ENCODE data around the gene CRADD.
"Not testable (repeated sequence)": the region's sequence is repeated elsewhere in the genome, so short reads cannot be mapped to it uniquely, and the experiment has no call there.

CRADD gene

DNA sequence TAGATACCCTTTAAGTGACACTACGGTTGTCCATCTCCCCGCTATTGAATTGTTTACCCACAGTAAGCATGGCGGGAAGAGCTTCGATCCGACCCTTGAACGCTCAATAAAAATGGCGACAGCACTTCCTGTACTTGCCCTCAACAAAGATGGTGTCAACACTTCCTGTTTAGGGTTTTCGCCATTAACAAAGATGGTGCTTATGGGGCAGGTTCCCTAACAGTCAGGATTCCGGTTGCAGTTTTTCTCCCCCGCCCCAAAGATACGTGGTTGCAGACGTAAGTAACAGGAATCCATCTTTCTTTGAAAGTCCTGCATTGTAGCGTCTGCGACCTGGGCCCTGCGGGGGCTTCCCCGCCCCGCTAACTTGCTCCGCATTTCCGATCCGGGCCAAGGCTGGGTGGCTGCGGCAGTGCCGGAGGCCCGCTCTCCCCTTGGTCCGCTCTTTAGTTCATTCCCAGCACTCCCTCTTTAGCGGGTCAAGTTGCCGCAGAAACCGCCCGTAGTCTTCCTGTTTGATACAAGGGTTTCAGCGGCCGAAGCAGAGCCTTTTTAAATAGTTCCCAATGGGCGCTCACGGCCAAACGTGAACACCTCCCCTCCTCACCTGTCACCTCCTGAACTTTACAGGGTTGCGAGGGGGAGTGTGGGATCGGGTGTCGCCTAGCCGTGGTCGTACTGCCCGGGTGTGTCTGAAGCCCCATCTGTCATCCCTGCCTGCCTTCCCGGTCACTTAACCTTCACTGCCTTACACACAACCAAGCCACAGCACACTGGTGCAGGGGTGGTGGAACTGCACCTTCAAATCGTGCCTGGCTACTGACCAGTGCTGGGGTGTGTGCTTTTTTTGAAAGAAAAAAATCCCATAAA is at the start of gene CRADD:
Gene CRADD (plus strand): TSS at position 181 of the 870 bp plus-strand sequence.
- DNase-seq = peak; percentile 77
- ATAC-seq = peak; percentile 96
- no peaks in the 10 kb centered on the region for H3K36me3 Mint-ChIP-seq (ENCODE audit: low read depth)
- H3K27ac Mint-ChIP-seq = peak within 1 kb of the TSS; percentile 99
- peaks cover 6% of the 10 kb centered on the region for H3K9me3 Mint-ChIP-seq
- H3K27me3 Mint-ChIP-seq = peaks cover 12% of the 10 kb centered on the region
- peak within 1 kb of the TSS; percentile 95 for H3K4me3 Mint-ChIP-seq
- peaks cover 32% of the 10 kb centered on the region for H3K4me1 Mint-ChIP-seq

DNA sequence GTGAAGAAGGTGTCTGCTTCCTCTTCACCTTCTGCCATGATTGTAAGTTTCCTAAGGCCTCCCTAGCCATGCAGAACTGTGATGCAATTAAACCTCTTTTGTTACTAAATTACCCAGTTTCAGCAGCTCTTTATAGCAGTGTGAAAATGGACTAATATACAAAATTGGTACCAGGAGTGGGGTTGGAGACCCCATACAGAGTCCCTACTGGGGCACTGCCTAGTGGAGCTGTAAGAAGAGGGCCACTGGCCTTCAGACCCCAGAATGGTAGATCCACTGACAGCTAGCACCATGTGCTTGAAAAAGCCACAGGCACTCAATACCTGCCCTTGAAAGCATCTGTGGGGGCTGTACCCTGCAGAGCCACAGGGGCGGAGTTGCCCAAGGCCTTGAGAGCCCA is 44.8 kb upstream of the CRADD start:
- no peaks in the 10 kb centered on the region for H3K4me1 Mint-ChIP-seq
- DNase-seq (no peak), ATAC-seq (no peak)
- no peak overlapping the region for H3K4me3 Mint-ChIP-seq
- H3K27ac Mint-ChIP-seq = no peak overlapping the region
- H3K36me3 Mint-ChIP-seq (ENCODE audit: low read depth) = peaks cover 3% of the 10 kb centered on the region
- H3K9me3 Mint-ChIP-seq = peaks cover 9% of the 10 kb centered on the region
- peaks cover 9% of the 10 kb centered on the region for H3K27me3 Mint-ChIP-seq

DNA sequence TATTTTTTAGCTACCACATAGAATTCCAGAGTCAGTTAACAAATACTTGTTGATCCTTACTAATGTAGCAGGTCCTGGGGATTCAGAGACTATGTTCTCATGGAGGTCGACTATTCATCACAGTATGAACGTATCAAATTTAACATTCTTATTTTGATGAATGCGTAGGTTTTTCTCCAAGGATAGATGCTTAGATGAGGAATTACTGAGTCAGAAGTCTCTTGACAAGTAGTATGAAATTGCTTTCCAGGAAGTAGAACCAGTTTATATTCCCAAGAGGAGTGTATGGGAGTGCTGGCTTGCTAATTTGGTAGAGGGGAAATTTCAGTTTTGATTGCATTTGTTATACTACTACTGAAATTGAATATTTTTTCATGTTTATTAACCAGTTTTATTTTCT is 42.8 kb upstream of the CRADD start:
- no peak for DNase-seq
- Mint-ChIP-seq H3K4me3 (no peak overlapping the region), H3K9me3 (peaks cover 9% of the 10 kb centered on the region), H3K27ac (no peak overlapping the region), H3K36me3 (ENCODE audit: low read depth) (peaks cover 3% of the 10 kb centered on the region), H3K4me1 (no peaks in the 10 kb centered on the region), H3K27me3 (peaks cover 22% of the 10 kb centered on the region)
- ATAC-seq = no peak

DNA sequence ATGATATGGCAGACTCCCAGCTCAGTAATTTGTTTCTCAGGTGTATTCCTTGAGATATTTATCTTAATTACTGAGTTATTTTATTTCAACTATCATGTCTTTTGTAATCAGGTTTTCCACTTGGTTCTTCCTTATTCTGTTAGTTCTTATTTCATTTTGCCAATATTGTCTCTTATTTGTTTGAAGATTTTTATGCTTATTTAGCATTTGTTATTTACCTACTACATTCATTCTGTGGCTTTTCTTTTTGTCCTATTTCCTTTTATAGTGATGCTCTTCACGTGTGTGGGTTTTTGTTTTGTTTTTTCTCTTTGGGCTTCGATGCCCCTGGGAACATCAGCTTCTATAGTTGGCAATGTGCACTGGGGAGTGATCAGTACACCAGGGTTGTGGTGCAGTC is 40.5 kb upstream of the CRADD start:
- DNase-seq = no peak
- H3K9me3 Mint-ChIP-seq = peaks cover 9% of the 10 kb centered on the region
- peaks cover 3% of the 10 kb centered on the region for H3K36me3 Mint-ChIP-seq (ENCODE audit: low read depth)
- peaks cover 28% of the 10 kb centered on the region for H3K27me3 Mint-ChIP-seq
- no peak overlapping the region for H3K27ac Mint-ChIP-seq
- no peaks in the 10 kb centered on the region for H3K4me1 Mint-ChIP-seq
- no peak overlapping the region for H3K4me3 Mint-ChIP-seq
- ATAC-seq = no peak

DNA sequence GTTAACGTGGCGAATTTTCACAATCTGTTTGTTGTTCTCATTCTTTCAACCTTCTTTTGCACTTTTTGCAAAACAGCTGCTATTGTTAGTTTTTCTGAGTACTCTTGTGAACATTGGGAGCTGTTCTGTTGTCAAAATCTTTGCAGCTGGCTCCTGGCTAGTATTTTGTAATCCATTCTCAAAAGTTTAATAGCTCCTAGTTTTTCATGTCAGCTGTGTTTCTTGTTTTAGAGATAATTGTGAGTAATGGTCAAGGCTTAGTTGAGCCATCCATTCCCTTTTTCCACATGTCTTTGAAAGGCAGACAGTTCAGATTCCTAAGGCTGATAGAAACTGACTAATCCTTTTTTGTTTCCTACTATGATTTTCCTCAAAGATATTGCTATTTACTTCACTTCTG is 39.1 kb upstream of the CRADD start:
- Mint-ChIP-seq H3K9me3 (no peaks in the 10 kb centered on the region), H3K27me3 (peaks cover 31% of the 10 kb centered on the region), H3K4me1 (no peaks in the 10 kb centered on the region), H3K36me3 (ENCODE audit: low read depth) (no peaks in the 10 kb centered on the region), H3K4me3 (no peak overlapping the region), H3K27ac (no peak overlapping the region)
- ATAC-seq (no peak), DNase-seq (no peak)

DNA sequence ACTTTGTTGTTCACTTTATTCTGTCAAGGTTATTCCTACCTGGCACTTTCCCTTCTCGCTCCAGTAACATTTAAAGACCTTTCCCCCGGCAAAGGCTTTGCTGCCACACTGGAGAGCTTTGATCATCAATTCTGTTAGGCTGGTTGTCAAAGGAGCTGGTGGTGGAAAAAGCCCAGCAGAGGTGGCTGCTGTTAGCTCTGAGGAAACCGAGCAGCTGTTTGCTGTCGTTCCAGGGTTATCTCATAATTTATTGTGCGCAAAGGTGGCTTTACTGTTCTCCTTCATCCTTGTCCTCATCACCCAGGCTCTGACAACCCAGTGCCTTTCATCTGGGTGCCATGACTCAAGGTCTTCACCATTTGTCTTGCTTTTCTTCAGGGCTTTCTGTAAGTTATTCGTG is 38.2 kb upstream of the CRADD start:
- Mint-ChIP-seq H3K4me1 (no peaks in the 10 kb centered on the region), H3K36me3 (ENCODE audit: low read depth) (no peaks in the 10 kb centered on the region), H3K9me3 (no peaks in the 10 kb centered on the region), H3K4me3 (no peak overlapping the region), H3K27me3 (peaks cover 31% of the 10 kb centered on the region), H3K27ac (no peak overlapping the region)
- no peak for DNase-seq
- ATAC-seq = no peak

DNA sequence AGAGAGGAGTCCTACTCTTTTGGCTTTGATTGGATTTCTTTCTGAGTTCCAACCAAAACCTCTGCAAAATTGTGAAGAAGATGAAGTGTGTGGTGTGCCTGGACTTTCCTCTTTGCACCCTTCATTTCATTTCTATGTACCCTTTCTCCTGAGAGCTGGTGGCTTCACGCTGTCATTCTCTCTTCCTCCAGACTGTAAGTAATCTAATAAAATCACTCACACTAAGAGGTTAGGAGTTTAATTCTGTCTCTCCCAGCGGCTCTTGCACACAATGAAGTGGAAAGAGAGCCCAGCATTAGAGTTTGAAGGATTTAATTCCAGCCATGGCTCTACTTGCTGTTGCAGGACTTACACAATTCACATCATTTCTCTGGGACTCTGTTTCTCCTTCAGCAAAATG is 37.8 kb upstream of the CRADD start:
- Mint-ChIP-seq H3K27ac (no peak overlapping the region), H3K36me3 (ENCODE audit: low read depth) (no peaks in the 10 kb centered on the region), H3K27me3 (peaks cover 31% of the 10 kb centered on the region), H3K9me3 (no peaks in the 10 kb centered on the region), H3K4me3 (no peak overlapping the region), H3K4me1 (no peaks in the 10 kb centered on the region)
- ATAC-seq = no peak
- DNase-seq = no peak

DNA sequence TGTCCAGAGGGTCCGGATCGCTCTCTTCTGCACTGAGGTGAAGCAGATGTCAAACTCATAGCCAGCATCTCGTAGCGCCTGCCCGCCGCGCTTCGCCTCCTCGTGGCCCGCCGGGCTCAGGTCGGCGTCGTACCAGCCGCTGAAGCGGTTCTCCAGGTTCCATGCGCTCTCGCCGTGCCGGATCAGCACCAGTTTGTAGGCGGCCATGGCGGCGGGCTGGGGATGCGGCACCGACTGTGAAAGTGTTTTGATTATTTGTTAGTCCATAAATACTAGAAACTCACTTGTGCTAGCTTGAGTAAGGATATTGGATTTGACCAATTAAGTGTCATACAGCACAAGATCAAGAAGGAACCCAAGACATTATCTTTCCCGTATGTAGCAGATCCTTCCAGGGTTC is 35.8 kb upstream of the CRADD start:
- not testable (repeated sequence) for H3K4me1 Mint-ChIP-seq; H3K9me3 Mint-ChIP-seq; H3K27ac Mint-ChIP-seq; DNase-seq; ATAC-seq; H3K4me3 Mint-ChIP-seq; H3K36me3 Mint-ChIP-seq (ENCODE audit: low read depth)
- H3K27me3 Mint-ChIP-seq = peaks cover 27% of the 10 kb centered on the region

DNA sequence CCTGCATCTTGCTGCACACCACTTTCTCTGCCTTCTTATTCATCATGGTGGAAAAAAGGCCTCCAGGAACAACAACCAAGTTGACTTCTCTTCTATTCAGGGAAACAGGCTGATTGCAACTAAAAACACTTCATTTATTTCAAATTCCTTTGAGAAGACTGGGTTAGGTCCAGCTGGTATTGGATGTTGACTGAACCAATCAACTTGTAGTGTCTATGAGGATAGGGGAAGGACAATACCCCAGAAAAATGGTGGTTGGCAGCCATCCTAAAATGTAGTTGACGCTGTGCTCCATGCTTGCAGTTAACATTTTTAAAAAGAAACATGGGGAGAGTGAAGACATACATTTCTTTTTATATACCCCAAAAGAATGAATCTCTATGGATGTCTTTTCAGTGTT is 34.4 kb upstream of the CRADD start:
- H3K4me3 Mint-ChIP-seq = no peak overlapping the region
- no peaks in the 10 kb centered on the region for H3K9me3 Mint-ChIP-seq
- H3K27ac Mint-ChIP-seq = no peak overlapping the region
- ATAC-seq = no peak
- no peak for DNase-seq
- H3K27me3 Mint-ChIP-seq = peaks cover 18% of the 10 kb centered on the region
- no peaks in the 10 kb centered on the region for H3K36me3 Mint-ChIP-seq (ENCODE audit: low read depth)
- H3K4me1 Mint-ChIP-seq = no peaks in the 10 kb centered on the region

DNA sequence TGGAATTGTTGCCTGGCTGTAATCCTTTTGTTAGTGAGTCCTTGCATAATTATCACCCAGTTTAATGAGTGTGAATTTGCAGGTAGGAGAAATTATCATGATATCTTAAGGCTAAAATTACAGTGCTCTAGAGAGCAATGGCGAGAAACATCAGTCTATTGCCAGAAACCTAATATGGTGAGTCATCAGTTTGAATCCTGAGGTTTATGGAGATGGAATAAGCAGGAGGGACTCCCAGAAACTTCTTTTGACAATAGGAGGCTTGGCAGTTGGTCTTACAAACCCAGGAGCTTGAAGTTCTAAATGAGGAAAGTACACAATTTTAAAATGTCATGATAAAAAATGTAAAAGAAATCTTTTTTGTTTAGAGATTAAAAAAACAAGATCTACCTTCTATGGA is 31.5 kb upstream of the CRADD start:
- Mint-ChIP-seq H3K4me3 (no peak overlapping the region), H3K36me3 (ENCODE audit: low read depth) (no peaks in the 10 kb centered on the region), H3K4me1 (no peaks in the 10 kb centered on the region), H3K9me3 (no peaks in the 10 kb centered on the region), H3K27ac (no peak overlapping the region), H3K27me3 (peaks cover 6% of the 10 kb centered on the region)
- DNase-seq (no peak), ATAC-seq (no peak)

DNA sequence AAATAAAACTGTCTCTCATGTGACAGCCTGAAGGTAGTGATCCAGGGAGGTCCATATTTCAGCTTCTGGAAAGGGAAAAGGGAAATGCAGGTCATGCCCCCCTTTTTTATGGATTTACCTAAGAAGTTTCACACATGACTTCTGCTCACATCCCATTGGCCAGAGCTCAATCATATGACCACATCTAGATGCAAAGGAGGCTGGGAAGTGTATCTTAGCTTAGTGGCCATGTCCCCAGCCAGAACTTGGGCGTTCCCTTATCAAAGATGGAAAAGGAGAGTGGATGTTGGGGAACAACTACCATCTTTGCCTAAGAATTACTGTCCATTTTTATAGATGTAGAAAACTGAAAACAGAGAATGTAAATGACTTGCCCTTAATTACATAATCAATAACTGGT is 26.5 kb upstream of the CRADD start:
- H3K36me3 Mint-ChIP-seq (ENCODE audit: low read depth) = no peaks in the 10 kb centered on the region
- peaks cover 1% of the 10 kb centered on the region for H3K27me3 Mint-ChIP-seq
- ATAC-seq = no peak
- no peaks in the 10 kb centered on the region for H3K4me1 Mint-ChIP-seq
- H3K27ac Mint-ChIP-seq = no peak overlapping the region
- H3K9me3 Mint-ChIP-seq = no peaks in the 10 kb centered on the region
- H3K4me3 Mint-ChIP-seq = no peak overlapping the region
- DNase-seq = no peak

DNA sequence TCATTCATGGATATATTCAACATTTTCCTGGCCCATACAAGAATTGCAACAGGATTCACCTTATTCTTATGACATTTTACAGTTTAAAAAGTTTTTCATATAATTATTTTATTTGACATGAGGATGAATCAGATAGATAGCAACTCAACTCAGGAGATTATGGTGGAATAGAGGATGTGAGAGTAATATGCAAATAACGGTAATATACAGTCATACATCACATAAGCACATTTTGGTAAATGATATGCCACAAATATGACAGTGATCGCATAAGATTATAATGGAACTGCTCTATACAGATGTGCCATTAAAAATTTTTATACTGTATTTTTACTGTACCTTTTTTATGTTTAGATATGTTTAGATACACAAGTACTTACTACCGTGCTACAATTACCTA is 24.1 kb upstream of the CRADD start:
- H3K36me3 Mint-ChIP-seq (ENCODE audit: low read depth) = no peaks in the 10 kb centered on the region
- peaks cover 1% of the 10 kb centered on the region for H3K27me3 Mint-ChIP-seq
- ATAC-seq = no peak
- H3K4me3 Mint-ChIP-seq = no peak overlapping the region
- no peak overlapping the region for H3K27ac Mint-ChIP-seq
- H3K9me3 Mint-ChIP-seq = no peaks in the 10 kb centered on the region
- H3K4me1 Mint-ChIP-seq = no peaks in the 10 kb centered on the region
- no peak for DNase-seq

DNA sequence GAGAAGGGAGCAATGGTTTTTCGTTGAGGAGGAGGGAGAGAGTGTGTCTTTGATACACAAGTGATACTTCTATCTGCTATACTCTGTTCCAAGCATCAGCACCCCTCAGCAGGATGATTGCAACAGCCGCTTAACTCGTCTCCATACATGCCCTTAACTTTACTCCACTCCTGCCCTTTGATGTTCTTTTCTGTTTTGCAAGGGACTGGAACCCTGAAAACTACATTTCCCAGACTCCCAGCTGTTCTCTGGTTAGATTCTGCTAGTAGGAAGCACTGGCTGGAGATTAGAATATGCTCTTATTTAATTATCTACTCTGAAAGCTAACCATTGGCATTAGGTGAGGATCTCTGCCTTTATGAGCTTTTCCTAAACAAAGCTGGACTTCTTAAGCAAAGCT is 23.5 kb upstream of the CRADD start:
- no peaks in the 10 kb centered on the region for H3K4me1 Mint-ChIP-seq

DNA sequence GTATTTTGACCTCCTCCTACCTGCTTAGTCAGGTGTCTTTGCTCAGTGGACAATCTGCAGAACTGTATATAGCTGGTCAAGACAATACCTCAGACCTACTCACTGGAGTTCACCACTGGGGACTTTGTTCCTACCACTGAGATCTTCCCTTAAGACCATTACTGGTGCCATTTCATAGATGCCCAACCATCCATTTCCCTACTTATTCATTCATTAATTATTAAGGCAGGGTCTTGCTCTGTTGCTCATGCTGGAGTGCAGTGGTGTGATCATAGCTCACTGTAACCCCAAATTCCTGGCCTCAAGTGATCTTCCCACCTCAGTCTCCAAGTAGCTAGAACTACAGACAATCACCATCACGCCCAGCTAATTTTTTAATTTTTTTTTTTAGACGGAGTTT is 22.8 kb upstream of the CRADD start:
- Mint-ChIP-seq H3K4me1 (no peaks in the 10 kb centered on the region), H3K9me3 (no peaks in the 10 kb centered on the region), H3K27ac (no peak overlapping the region), H3K36me3 (ENCODE audit: low read depth) (no peaks in the 10 kb centered on the region), H3K27me3 (peaks cover 1% of the 10 kb centered on the region), H3K4me3 (no peak overlapping the region)
- ATAC-seq (no peak), DNase-seq (no peak)

More for the DNA sequence above, 23.5 kb upstream of the CRADD start:
- DNase-seq (no peak), ATAC-seq (no peak)
- Mint-ChIP-seq H3K36me3 (ENCODE audit: low read depth) (no peaks in the 10 kb centered on the region), H3K9me3 (no peaks in the 10 kb centered on the region), H3K27ac (no peak overlapping the region), H3K27me3 (peaks cover 1% of the 10 kb centered on the region), H3K4me3 (no peak overlapping the region)

DNA sequence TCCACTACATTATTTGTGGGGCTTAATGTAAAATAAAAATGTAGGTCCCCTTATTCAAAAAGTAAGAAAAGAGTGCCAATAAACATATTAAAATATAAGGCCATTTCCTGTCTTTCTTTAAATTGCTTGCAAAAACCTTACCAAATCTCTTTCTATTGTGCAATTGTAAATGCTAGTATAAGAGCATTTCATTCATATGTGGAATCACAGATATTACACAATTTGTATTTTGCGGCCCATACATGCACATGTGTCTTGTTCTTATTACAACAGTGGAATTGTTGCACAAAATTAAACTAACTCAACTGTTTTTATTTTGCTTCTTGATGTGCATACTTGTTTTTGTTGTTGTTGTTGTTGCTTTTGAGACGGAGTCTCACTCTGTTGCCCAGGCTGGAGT is 20.1 kb upstream of the CRADD start:
- ATAC-seq (no peak), DNase-seq (no peak)
- H3K27me3 Mint-ChIP-seq = peaks cover 1% of the 10 kb centered on the region
- no peaks in the 10 kb centered on the region for H3K36me3 Mint-ChIP-seq (ENCODE audit: low read depth)
- no peaks in the 10 kb centered on the region for H3K4me1 Mint-ChIP-seq
- no peaks in the 10 kb centered on the region for H3K9me3 Mint-ChIP-seq
- no peak overlapping the region for H3K4me3 Mint-ChIP-seq
- H3K27ac Mint-ChIP-seq = no peak overlapping the region

DNA sequence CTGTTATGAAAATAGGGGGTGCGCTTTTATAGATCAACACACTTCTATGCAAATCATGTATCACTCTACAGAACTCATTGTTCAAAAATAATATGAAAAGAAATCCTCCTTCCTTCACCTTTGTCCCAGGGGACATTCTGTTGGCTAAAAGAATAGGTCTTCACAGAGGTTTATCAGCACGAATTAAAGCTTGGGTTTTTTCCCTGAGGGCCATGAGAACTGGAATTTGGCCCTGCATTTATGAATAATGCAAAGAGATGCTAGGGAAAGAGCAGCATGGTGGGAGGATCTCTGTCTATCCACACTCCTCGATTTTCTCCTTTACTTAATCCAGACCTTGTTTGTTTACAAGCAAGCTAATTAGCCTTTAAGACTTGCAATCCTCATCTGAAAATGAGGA is 16.2 kb upstream of the CRADD start:
- no peaks in the 10 kb centered on the region for H3K9me3 Mint-ChIP-seq
- no peaks in the 10 kb centered on the region for H3K36me3 Mint-ChIP-seq (ENCODE audit: low read depth)
- H3K27ac Mint-ChIP-seq = no peak overlapping the region
- no peak for DNase-seq
- no peak overlapping the region for H3K4me3 Mint-ChIP-seq
- no peaks in the 10 kb centered on the region for H3K27me3 Mint-ChIP-seq
- ATAC-seq = no peak
- H3K4me1 Mint-ChIP-seq = no peaks in the 10 kb centered on the region

All from activated naive CD8-positive, alpha-beta T cell treated with anti-CD3 and anti-CD28 coated beads, Interleukin-2, amount 50 U/mL, for 24 hours (primary cell).